Activated CD4-positive, alpha-beta T cell treated with anti-CD3 and anti-CD28 coated beads, Interleukin-2, amount 50 U/mL, for 48 hours (primary cell): ENCODE results near the gene RNASE1.

Experiments
- DNase-seq, 2 experiments: peaks; one replicate each; pipeline ENCODE4 v3.0.0-alpha.2; 2020

The RNASE1 gene

DNA sequence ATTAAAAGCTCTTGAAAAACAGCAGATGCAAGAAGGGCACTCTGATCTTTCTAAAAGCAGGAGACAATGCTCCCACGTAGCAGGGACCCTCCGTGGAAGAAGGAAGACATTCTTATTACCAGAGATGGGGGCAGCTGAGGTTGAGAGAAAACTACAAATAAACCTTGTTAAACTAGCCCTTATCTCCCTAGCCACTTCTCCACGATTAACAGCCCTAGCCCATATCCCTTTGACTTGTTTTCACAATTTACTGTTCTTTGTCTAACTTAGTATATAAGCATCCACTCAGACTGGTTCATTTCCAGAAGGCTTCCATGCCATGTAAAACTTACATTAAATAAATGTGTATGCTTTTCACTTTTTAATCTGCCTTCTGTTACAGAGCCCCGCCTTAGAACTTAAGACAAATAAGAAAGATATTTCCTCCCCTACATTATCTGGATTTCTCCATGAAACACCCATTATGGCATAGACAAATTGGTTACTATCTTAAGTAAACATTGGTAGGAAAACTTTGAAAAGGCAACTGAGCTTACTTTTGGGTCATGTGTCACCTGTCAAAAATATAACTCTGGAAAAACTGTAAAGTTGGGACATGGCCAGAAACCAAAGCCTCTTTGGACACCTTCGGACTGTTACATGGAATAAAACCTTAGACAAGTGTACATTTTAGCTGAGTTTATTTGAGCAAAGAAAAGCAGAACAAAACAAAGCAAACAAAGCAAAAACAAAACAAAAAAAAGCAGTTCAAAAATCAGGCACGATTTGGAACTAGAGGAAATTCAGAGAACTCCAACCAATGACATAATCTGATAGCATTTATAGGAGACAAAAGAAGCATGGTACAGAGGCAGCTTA is 4.9 kb upstream of the RNASE1 start:
- no peak for DNase-seq

DNA sequence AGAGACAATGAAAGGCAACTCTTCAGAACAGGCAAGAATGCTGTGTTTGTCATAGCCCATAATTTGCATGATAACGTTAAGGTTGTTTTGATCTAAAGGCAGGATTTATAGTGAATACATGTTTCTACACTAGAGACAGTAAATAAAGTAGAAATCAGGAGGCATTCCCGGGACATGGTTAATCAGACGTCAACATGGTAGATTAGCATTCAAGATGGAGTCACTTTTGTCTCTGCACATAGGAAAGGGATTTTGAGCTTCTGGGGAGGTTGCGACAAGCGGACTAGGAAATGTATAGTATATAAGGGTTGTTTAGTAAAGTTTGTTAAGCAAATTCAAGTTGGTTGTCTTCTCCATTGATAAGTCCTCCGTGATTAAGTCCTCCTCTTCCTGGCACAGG is 2.8 kb upstream of the RNASE1 start:
- no peak for DNase-seq

DNA sequence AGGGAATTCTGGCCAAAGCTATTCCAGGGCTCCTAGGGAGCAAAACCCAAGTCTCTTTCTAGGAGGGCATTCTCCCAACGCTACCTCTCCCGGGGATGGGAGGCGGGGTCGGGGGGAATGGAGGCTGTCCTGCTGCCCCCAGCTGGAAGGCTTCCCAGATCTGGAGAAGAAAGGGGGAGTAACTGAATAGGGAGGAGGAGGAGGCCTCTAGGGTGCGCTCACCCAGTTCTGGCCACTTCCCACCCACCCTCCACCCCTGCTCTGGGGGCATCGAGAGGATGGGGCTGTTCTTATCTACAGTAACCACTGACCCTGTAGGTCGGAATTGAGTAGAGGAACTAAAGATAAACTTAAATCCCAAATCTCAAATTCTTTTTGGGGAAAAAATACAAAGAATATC is 579 bp upstream of the RNASE1 start:
- no peak for DNase-seq

DNA sequence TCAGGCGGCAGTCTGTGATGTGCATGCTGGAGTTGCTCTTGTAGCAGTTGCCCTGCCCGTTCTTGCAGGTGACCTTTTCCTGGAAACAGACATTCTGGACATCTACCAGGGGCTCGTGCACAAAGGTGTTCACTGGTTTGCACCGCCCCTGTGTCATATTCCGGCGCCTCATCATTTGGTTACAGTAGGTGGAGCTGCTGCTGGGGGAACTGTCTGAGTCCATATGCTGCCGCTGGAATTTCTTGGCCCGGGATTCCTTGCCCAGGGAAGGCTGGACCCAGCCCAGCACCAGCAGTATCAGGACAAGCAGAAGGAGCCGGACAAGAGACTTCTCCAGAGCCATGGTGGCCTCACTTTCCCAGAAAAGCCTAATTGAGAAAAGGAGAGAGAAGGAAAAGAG is 918 bp downstream of the RNASE1 start:
- DNase-seq = no peak

DNA sequence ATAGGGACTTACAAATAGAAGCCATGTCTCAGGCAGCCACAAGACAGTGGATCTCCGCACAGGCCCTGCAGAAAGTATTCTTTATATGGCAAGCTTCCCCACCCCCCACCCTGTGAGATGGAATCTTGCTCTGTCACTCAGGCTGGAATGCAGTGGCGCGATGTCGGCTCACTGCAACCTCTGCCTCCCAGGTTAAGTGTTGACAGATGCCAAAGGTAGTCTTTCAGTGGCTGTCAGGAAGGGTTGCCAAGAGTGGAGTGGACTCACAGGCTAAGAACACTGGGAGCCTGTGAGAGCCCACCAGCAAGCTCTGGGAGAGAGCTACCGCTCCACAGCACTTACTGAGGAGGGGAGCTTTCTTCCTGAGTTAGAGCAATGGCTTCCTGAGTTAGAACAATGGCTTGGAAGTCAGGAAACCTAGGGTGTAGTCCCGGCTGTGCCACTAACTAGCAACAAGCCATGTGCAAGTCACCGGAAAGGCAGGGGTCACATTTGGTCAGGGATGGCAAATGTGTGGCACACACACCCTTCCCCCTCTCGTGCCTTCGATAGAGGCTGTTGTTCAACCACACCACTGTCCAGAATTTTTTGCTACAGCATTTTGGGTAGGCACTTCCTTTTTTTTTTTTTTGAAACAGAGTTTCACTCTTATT is 2.6 kb downstream of the RNASE1 start:
- DNase-seq = no peak

DNA sequence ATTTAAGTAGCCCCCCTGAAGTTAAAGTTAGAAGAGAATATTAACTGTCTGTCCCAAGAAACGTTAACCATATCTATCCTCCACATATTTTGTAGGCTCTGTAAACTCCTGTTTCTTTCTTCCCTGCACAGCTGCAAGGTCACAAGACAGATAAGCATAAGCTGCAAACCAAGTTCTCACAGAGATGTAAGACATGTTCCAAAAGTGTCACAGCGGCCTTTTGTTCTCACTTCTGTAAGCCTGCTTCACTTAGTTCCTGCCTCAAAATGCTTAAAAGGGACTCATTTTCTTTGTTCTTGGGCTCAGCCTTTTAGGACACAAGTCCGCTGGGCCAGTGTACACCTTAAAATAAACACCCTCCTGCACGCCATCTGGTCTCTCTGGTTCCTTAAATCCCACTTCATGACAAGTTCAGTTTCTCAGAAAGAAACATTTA is 3.2 kb downstream of the RNASE1 start:
- DNase-seq = no peak

DNA sequence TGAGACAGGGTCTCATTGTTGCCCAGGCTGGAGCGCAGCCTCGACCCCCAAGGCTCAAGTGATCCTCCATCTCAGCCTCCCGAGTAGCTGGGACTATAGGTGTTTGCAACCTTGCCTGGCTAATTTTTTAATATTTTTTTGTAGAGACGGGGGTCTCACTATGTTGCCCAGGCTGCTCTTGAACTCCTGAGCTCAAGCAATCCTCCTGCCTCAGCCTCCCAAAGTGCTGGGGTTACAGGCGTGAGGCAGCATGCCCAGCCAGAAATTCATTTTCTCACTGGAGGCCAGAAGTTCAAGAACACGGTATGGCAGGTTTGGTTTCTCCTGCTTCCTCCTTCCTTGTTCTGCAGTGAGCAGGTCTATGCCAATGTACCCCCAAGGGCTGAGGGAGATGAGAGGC is 3.7 kb downstream of the RNASE1 start:
- DNase-seq = no peak

DNA sequence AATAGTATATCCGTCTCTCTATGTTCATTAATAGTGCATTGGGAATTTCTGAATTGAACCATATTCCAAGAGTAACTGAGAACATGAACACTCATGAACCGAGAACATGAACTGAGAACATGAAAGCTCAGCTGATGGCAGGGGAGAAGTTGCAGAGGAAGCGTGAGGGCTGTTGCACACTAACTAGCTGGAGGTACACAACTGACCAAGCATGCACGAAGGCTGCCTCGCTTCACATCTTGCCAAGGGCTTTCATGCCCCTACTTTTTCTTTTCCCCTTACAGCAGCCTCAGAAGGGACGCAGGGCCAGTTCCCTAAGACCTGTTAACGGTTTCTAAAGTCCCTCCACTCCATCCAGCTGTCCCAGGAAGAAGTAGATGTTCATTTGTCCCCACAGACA is 4.3 kb downstream of the RNASE1 start:
- no peak for DNase-seq

DNA sequence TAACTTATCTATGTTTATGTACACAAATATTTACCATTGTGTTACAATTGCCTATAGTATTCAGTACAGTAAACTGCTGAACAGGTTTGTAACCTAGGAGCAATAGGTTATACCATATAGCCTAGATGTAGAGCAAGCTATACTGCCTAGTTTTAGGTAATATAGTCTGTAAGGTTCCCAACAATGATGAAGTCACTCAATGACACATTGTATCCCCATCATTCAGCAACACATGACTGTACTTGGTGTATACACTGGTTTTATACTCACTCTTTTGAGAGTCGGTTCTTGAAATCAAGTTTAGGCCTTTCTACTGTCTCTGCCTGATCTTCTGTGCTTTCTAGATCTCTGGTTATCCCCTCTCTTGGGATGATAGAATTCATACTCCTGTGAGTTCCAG is 5.5 kb downstream of the RNASE1 start:
- no peak for DNase-seq

DNA sequence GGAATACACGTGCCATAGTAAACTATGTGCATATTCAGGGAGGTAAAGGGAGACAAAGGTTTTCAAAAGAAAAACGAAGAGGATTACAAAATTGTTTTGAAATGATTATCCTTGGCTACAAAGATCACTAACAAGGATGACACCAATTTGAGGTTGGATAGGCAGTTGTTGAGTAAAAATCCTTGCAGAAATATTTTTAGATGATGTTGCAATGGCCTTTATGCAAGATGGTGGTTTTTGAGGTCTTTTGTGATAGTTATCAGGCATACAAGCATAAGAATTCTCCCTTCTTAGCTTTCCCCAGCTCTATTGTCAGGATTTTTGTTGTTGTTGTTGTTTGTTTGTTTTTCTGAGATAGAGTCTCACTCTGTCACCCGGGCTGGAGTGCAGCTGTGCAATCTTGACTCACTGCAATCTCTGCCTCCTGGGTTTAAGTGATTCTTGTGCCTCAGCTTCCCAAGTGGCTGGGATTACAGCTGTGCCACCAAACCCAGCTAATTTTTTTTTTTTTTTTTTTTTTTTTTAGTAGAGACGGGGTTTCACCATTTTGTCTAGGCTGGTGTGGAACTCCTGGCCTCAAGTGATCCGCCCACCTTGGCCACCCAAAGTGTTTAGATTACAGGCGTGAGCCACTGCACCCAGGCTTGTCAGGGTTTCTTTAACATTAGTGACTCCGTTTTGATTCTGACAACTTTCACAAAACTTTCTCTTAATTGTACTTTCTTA is 7.8 kb downstream of the RNASE1 start:
- no peak for DNase-seq

DNA sequence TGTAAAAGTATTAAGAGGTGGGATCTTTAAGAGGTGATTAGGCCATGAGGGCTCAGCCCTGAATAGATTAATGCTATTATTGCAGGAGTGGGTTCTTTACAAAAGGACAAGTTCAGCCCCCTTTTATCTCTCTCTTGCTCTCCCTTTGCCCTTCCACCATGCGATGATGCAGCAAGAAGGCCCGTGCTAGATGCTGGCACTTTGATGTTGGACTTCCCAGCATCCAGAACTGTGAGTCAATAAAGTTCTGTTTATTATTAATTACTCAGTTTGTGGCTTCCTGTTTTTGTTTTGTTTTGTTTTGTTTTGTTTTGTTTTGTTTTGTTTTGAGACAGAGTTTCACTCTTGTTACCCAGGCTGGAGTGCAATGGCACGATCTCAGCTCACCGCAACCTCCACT is 10.1 kb downstream of the RNASE1 start:
- no peak for DNase-seq

DNA sequence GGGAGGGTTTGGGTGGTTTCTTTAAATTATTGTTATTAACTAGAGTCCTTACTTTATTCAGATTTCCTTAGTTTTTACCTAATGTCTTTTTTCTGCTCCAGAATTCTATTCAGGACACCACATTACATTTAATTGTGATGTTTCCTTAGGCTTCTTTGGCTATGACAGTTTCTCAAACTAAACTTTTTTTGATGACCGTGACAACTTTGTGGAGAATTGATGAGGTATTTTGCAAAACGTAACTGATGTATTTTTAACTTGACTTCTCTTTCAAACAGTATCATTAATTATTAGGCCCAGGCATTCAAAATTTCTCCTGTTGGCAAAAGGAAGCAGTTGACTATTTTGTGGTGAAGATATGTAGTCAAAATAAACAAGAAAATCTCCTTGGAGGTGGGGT is 11.0 kb downstream of the RNASE1 start:
- no peak for DNase-seq

DNA sequence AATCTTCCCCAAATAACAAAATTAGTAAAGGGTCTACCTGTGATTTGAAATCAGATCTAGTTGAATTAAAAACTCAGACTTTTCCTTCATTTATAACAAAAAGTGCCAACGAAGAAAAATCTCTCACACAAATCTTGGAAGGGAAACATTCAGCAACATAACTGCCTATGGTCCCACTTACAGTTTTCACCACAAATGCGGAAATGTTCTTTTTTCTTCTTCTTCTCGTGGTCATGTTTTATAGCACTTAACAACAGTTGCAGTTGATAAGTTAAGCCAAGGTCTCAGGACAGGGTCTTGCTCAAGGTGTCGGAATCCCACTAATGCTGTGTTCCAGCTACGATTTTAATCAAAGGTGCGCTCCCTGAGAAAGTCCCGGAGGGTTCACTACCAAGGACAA is 11.5 kb downstream of the RNASE1 start:
- no peak for DNase-seq

DNA sequence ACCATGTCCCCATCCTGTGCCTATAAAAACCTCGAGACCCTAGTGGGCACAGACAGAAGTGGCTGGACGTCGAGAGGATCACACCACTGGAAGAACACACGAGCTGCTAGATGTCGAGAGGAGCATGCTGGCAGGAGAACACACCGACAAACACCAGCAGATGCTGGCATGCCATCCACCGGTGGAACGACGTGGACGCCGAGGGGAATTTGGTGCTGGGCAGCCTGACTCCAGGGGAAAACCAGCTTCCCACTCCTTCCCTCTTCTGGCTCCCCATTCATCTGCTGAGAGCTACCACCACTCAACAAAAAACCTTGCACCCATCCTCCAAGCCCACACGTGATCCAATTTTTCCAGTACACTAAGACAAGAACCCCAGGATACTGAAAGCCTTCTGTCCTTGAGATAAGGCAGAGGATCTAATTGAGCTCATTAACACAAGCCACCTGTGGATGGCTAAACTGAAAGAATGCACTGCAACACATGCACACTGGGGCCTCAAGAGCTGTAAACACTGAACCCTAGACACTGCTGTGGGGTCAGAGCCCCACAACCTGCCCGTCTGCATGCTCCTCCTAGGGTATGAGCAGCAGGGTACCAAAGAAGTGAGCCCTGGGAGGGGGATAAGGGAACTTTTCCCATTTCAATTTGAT is 12.1 kb downstream of the RNASE1 start:
- DNase-seq = no peak

DNA sequence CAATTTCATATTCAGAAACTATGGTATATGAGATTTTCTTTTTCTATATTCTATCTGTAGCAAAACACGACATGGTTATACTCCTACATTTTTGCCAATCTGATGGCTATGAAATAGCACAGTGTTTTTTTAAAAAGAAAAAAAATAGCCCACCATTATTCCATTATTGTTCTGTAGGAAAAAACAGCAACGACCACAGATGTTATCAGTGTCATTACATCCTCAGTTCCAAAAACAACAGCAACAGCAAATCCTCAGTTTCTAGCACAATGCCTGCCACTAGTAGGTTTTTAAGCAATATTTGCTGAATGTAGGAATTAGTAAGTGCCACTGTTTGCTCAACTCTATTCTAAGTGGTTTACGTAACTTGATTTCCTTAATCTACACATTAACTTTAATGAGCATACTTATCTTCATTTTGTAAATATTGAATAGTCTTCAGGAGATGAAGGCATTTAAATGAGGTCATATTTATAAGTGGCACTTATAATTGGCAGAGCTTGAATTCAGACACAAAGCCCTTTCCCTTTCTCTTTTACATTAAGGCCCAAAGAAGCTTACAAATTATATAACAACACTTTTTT is 13.3 kb downstream of the RNASE1 start:
- DNase-seq = no peak

DNA sequence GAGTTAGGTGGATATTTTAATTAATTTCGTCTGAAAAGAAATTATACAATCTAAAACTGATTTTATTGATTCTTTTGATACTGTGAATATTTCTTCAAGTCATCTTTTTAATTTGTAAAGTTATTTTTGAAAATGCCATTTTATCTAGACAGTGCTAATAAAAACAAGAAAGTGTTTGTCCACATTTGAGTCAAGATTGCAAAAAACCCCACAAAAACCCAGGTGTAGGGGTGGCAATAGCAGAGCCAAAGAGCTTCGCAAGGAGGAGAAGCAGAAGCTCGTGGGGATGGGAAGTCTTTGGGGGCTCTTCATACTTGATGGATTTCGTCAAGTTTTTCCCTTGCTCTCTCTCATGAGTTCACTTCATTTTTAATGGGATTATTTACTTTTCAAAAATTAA is 15.6 kb downstream of the RNASE1 start:
- no peak for DNase-seq

DNA sequence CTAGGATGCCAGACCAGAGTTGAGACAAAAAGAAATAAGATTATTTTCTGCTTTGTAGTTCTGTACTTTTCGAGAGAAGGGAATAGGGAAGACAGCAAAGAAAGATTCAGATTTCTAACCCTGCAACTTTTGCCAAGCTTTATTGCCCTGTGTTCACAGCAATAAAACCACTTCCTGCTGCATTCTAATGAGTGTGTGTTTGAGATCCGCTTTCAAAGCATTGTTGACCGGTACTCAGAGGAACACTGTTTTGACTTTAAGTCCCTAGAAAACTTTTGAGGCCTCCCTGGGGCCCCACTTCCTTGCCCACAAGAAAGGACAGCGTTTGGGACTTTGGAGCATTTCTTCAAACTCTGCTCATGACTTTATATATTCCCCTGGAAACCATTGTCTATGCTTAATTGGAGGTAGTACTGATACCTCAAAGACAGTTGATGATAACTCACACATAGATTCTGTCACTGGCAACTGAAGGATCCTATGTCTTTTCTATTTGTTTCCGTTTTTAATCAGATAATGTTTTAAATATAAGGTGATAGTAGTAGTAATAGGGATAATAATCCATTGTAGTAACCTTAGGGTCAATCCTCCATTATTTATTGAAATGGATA is 20.3 kb downstream of the RNASE1 start:
- DNase-seq = peak in 1 of 2 experiments; percentile 6

DNA sequence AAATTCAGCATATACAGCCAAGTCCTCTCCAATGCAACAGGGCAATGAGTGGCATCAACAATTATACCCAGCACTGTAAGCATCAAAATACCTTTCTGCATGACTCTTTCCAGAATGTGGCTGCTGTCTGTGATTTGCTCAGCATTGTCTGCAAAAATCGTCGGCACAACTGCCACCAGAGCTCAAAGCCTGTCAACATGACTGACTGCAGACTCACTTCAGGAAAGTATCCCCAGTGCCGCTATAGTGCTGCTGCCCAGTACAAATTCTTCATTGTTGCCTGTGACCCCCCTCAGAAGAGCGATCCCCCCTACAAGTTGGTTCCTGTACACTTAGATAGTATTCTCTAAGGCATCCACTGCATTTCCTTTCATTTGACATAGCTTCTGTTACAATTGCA is 20.8 kb downstream of the RNASE1 start:
- peak in 1 of 2 experiments; percentile 16 for DNase-seq

DNA sequence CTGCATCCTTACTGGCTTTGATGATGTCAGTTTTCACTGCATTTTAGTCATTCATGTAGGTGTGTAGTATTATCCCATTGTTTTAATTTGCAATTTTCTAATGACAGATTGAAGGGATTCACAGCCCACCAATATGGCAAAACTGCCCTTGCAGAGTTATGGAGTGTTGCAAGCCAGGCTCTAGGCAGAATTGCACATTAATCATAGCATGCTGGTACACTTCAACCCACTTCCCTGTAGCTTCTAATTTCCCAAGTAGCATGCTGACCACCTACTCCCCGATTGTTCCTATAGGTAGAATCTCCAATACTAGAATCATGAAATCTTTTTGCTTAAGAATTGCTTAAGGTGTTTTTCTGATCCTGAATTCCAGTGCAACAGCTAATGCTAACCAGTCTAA is 26.7 kb downstream of the RNASE1 start:
- DNase-seq = no peak

DNA sequence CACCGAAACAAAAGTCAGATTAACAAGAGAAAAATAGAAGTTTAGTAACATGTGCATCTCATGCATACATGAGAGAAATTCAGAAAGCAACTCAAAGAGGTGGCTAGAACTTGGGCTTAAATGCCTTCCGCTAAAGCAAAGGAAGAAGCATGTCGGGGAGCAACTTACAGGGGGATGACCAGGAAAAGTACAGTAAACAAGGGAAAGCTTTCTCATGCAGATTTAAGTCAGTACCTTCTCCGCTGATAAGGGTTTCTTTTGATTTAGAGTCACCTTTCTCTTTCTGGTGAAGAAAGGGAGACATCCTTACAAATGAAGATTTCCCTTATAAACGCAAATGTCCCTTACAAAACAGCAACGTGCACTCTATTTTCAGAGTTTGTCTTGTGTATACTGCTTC is 27.6 kb downstream of the RNASE1 start:
- no peak for DNase-seq

DNA sequence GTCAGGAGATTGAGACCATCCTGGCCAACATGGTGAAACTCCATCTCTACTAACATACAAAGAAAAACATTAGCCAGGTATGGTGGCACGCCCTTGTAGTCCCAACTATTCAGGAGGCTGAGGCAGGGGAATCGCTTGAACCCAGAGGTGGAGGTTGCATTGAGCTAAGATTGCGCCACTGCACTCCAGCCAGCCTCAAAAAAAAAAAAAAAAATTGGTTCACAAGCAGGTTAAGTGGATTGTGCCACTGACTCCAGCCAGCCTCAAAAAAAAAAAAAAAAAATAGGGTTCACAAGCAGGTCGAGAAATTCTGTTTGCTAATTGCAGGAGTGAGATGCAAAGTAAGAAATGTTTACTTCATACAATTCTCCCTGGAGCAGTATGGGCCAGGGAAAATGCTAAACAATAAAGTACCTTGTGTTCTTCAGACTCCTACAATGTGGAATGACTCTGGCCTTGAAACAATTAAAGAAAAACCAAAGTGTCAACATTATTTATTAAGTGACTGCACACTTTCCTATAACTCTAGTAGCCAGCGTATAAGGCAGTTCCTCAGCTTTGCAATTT is 28.3 kb downstream of the RNASE1 start:
- no peak for DNase-seq

DNA sequence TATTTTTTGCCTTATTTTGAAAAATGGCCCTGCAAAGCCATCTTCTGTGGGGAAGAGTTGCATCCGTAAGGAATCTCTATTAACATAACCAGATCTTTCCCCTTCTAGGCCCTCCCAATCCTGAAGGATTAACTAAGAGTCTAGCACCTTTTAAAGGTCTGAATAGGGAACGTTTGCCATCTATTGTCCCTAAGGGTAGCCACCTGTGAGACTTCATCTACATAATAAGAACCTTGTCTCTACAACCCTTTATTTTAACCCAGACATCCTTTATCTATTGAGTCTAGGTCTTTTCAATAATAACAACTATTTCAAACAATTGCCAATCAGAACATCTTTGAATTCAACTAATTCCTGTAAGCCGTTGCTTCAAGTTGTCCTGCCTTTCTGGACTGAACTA is 30.0 kb downstream of the RNASE1 start:
- no peak for DNase-seq
